Measurements from ENCODE around the gene CHCHD4. TPM values are rescaled to one million over a fixed set of nuclear protein-coding genes. Genes with fewer than 3 reads are reported as not detected.

Gene CHCHD4
- total and polyA plus RNA-seq, 2 experiments from 2014 or later, result 31.1 to 39.2 TPM

GRCh38 chr3:14172496-14172895 lies 47.8 kb upstream of the CHCHD4 start (continued):
- TF ChIP-seq, protein P1, sequence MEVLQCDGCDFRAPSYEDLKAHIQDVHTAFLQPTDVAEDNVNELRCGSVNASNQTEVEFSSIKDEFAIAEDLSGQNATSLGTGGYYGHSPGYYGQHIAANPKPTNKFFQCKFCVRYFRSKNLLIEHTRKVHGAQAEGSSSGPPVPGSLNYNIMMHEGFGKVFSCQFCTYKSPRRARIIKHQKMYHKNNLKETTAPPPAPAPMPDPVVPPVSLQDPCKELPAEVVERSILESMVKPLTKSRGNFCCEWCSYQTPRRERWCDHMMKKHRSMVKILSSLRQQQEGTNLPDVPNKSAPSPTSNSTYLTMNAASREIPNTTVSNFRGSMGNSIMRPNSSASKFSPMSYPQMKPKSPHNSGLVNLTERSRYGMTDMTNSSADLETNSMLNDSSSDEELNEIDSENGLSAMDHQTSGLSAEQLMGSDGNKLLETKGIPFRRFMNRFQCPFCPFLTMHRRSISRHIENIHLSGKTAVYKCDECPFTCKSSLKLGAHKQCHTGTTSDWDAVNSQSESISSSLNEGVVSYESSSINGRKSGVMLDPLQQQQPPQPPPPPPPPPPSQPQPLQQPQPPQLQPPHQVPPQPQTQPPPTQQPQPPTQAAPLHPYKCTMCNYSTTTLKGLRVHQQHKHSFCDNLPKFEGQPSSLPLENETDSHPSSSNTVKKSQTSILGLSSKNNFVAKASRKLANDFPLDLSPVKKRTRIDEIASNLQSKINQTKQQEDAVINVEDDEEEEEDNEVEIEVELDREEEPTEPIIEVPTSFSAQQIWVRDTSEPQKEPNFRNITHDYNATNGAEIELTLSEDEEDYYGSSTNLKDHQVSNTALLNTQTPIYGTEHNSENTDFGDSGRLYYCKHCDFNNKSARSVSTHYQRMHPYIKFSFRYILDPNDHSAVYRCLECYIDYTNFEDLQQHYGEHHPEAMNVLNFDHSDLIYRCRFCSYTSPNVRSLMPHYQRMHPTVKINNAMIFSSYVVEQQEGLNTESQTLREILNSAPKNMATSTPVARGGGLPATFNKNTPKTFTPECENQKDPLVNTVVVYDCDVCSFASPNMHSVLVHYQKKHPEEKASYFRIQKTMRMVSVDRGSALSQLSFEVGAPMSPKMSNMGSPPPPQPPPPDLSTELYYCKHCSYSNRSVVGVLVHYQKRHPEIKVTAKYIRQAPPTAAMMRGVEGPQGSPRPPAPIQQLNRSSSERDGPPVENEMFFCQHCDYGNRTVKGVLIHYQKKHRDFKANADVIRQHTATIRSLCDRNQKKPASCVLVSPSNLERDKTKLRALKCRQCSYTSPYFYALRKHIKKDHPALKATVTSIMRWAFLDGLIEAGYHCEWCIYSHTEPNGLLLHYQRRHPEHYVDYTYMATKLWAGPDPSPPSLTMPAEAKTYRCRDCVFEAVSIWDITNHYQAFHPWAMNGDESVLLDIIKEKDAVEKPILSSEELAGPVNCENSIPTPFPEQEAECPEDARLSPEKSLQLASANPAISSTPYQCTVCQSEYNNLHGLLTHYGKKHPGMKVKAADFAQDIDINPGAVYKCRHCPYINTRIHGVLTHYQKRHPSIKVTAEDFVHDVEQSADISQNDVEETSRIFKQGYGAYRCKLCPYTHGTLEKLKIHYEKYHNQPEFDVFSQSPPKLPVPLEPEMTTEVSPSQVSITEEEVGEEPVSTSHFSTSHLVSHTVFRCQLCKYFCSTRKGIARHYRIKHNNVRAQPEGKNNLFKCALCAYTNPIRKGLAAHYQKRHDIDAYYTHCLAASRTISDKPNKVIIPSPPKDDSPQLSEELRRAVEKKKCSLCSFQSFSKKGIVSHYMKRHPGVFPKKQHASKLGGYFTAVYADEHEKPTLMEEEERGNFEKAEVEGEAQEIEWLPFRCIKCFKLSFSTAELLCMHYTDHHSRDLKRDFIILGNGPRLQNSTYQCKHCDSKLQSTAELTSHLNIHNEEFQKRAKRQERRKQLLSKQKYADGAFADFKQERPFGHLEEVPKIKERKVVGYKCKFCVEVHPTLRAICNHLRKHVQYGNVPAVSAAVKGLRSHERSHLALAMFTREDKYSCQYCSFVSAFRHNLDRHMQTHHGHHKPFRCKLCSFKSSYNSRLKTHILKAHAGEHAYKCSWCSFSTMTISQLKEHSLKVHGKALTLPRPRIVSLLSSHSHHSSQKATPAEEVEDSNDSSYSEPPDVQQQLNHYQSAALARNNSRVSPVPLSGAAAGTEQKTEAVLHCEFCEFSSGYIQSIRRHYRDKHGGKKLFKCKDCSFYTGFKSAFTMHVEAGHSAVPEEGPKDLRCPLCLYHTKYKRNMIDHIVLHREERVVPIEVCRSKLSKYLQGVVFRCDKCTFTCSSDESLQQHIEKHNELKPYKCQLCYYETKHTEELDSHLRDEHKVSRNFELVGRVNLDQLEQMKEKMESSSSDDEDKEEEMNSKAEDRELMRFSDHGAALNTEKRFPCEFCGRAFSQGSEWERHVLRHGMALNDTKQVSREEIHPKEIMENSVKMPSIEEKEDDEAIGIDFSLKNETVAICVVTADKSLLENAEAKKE (CRISPR knock-in tag; IDR thresholded peaks at IDR 0.05), result no peak
- no peak for TF ChIP-seq EZH2phosphoT487 (IDR thresholded peaks at IDR 0.05; ENCODE audit: unreplicated experiment)
- TF ChIP-seq, protein P2, sequence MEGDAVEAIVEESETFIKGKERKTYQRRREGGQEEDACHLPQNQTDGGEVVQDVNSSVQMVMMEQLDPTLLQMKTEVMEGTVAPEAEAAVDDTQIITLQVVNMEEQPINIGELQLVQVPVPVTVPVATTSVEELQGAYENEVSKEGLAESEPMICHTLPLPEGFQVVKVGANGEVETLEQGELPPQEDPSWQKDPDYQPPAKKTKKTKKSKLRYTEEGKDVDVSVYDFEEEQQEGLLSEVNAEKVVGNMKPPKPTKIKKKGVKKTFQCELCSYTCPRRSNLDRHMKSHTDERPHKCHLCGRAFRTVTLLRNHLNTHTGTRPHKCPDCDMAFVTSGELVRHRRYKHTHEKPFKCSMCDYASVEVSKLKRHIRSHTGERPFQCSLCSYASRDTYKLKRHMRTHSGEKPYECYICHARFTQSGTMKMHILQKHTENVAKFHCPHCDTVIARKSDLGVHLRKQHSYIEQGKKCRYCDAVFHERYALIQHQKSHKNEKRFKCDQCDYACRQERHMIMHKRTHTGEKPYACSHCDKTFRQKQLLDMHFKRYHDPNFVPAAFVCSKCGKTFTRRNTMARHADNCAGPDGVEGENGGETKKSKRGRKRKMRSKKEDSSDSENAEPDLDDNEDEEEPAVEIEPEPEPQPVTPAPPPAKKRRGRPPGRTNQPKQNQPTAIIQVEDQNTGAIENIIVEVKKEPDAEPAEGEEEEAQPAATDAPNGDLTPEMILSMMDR (conservative IDR thresholded peaks at IDR 0.05; ENCODE audit: low read depth in 2 of 2), result no peak

GRCh38 chr3:14170531-14171159 lies 46.0 kb upstream of the CHCHD4 start:
- Histone ChIP-seq H2AFZ (no peak overlapping the region), H3K4me1 (ENCODE audit: insufficient read depth) (no peaks in the 10 kb centered on the region), H3K27me3 (ENCODE audit: insufficient read depth) (no peaks in the 10 kb centered on the region), H3F3A (replicated peaks; ENCODE audit: low read depth) (no peaks in the 10 kb centered on the region), H4K20me1 (replicated peaks; ENCODE audit: insufficient read depth) (no peaks in the 10 kb centered on the region; the same call in 1 of the 2 replicates), H3K9me2 (ENCODE audit: insufficient read depth) (no peaks in the 10 kb centered on the region), H3K27ac (ENCODE audit: low read depth) (no peak overlapping the region), H3K4me2 (no peak overlapping the region), H3K79me2 (replicated peaks; ENCODE audit: insufficient read depth) (peaks cover 19% of the 10 kb centered on the region), H3K36me3 (ENCODE audit: insufficient read depth) (peaks cover 42% of the 10 kb centered on the region), H3K4me3 (no peak overlapping the region)
- H3K27me3 Mint-ChIP-seq (ENCODE audit: insufficient read depth, low read depth, poor library complexity), result peaks cover 2% of the 10 kb centered on the region
- DNase-seq (ENCODE audit: low spot score) (no peak), ATAC-seq (no peak)
- no peaks in the 10 kb centered on the region for H3K9me3 Mint-ChIP-seq
- H3K4me1 Mint-ChIP-seq, result peaks cover 6% of the 10 kb centered on the region
- H3K27ac Mint-ChIP-seq, result no peak overlapping the region
- peaks cover 59% of the 10 kb centered on the region for H3K36me3 Mint-ChIP-seq (ENCODE audit: low read depth)
- H3K4me3 Mint-ChIP-seq, result no peak overlapping the region
- TF ChIP-seq ZNF331 (CRISPR knock-in tag; IDR thresholded peaks at IDR 0.05; ENCODE audit: low read depth) (no peak), ETS1 (IDR thresholded peaks at IDR 0.05) (no peak), JUNB (IDR thresholded peaks at IDR 0.05; ENCODE audit: unreplicated experiment) (no peak)

All from GM23338 (cell line).